Caco-2 (cell line): ENCODE measurements around the gene MAP9. TPM values are rescaled to one million over a fixed set of nuclear protein-coding genes. Genes with fewer than 3 reads are reported as not detected.

Experiments
- BruUV-seq: library from RNA; stranded (reverse); fragments of 400-500 nt; replicated peaks from 2 replicates; lab custom pipeline; 2021; lab: Mats Ljungman, UMichigan
- CTCF ChIA-PET: fragments of 300-600 bp; sonication (Branson Sonifier 250); formaldehyde crosslinking; loops from one replicate; lab custom pipeline; 2022; ENCODE audit warnings: antibody characterized with exemption; lab: Charles Lee
- POLR2A ChIA-PET: fragments of 300-600 bp; sonication (Branson Sonifier 250); formaldehyde crosslinking; loops from one replicate; lab custom pipeline; 2022; ENCODE audit warnings: antibody characterized with exemption; lab: Charles Lee
- DNase-seq, 2 experiments: peaks; one replicate each; pipeline versions ENCODE4 v3.0.0 to v3.0.0-alpha.2; 2020 to 2022
- H3K27me3 ChIP-seq: replicated peaks from 2 replicates; pipeline ENCODE4 v1.6.0; 2011; ENCODE audit warnings: low read length; ENCODE audit not compliant: control insufficient read depth, insufficient read depth
- H3K36me3 ChIP-seq: 2 replicates; pipeline ENCODE4 v1.5.1; 2011; ENCODE audit warnings: low read length; ENCODE audit not compliant: control insufficient read depth, insufficient read depth
- H3K4me1 ChIP-seq: fragments of 250-450 bp; sonication (Bioruptor Pico); 2 replicates; pipeline ENCODE4 v1.5.1; 2020; ENCODE audit warnings: mild to moderate bottlenecking
- H3K4me3 ChIP-seq: 2 replicates; pipeline ENCODE4 v1.5.1; 2011; ENCODE audit warnings: low read depth, mild to moderate bottlenecking, control low read depth, low read length
- H3K9me3 ChIP-seq: fragments of 250-450 bp; sonication (Bioruptor Pico); 2 replicates; pipeline ENCODE4 v1.5.1; 2020; ENCODE audit warnings: mild to moderate bottlenecking, moderate library complexity
- H3K27ac Mint-ChIP-seq: one replicate; pipeline ENCODE4 v1.8.0; 2022; ENCODE audit warnings: mixed read lengths; ENCODE audit not compliant: unreplicated experiment
- H3K27me3 Mint-ChIP-seq: one replicate; pipeline ENCODE4 v1.8.0; 2022; ENCODE audit warnings: mixed read lengths; ENCODE audit not compliant: insufficient read depth, unreplicated experiment
- H3K36me3 Mint-ChIP-seq: one replicate; pipeline ENCODE4 v1.8.0; 2022; ENCODE audit warnings: mild to moderate bottlenecking, mixed read lengths; ENCODE audit not compliant: insufficient read depth, unreplicated experiment
- H3K4me1 Mint-ChIP-seq: one replicate; pipeline ENCODE4 v1.8.0; 2022; ENCODE audit warnings: low read depth, mixed read lengths; ENCODE audit not compliant: unreplicated experiment
- H3K4me3 Mint-ChIP-seq: one replicate; pipeline ENCODE4 v1.8.0; 2022; ENCODE audit warnings: mild to moderate bottlenecking, moderate library complexity, mixed read lengths; ENCODE audit not compliant: unreplicated experiment
- H3K9me3 Mint-ChIP-seq: one replicate; pipeline ENCODE4 v1.8.0; 2022; ENCODE audit warnings: mixed read lengths; ENCODE audit not compliant: unreplicated experiment
- CTCF ChIP-seq, 2 experiments: fragments of 200-600 bp in 1 of 2; IDR thresholded peaks; 1 replicate in 1 of 2; 2 replicates in 1 of 2; pipeline versions ENCODE4 v1.5.1 to v1.8.0; 2011 to 2022; ENCODE audit warnings: antibody characterized with exemption in 1 of 2, control low read depth in 1 of 2, inconsistent platforms in 1 of 2, low read depth in 1 of 2, low read length in 1 of 2, mild to moderate bottlenecking in 1 of 2, moderate library complexity in 1 of 2; ENCODE audit not compliant: insufficient read depth in 1 of 2, severe bottlenecking in 1 of 2, unreplicated experiment in 1 of 2
- intact Hi-C: fragments of 100-400 bp; cut with micrococcal nuclease; formaldehyde crosslinking; loops from one replicate; pipeline ENCODE4 v1.10.0; 2022; ENCODE audit not compliant: unreplicated experiment
- total RNA-seq: library from RNA; stranded (reverse); gene quantifications from 2 replicates; pipeline ENCODE4 v1.2.3, GENCODE V29; 2022

Gene MAP9
- total RNA-seq, 1 experiment from 2014 or later: not detected

GRCh38 chr4:155353923-155354540, 22.7 kb downstream of the MAP9 start:
- Histone ChIP-seq H3K4me1 (no peaks in the 10 kb centered on the region), H3K9me3 (no peaks in the 10 kb centered on the region), H3K4me3 (no peak overlapping the region), H3K27me3 (no peaks in the 10 kb centered on the region), H3K36me3 (no peaks in the 10 kb centered on the region)
- POLR2A ChIA-PET: no interaction called here
- no TSS peak for BruUV-seq
- no peak overlapping the region for H3K27ac Mint-ChIP-seq
- H3K4me1 Mint-ChIP-seq: peaks cover 2% of the 10 kb centered on the region
- H3K36me3 Mint-ChIP-seq: no peaks in the 10 kb centered on the region
- CTCF ChIA-PET: no interaction called here
- intact Hi-C loops: loop anchor here (1.0 to 10.0 kb wide), 6 partner anchors 109 to 547 kb away; no protein-coding TSS in a partner anchor
- H3K9me3 Mint-ChIP-seq: no peaks in the 10 kb centered on the region
- peak; percentile 59 to 71 for DNase-seq
- no peak overlapping the region for H3K4me3 Mint-ChIP-seq
- H3K27me3 Mint-ChIP-seq: peaks cover 5% of the 10 kb centered on the region
- TF ChIP-seq CTCF (IDR thresholded peaks at IDR 0.05; ENCODE audit: insufficient read depth in 1 of 2, low read depth in 1 of 2, low read length in 1 of 2, severe bottlenecking in 1 of 2, unreplicated experiment in 1 of 2): peak; percentile 80 to 84

- H3K9me3 Mint-ChIP-seq: no peaks in the 10 kb centered on the region
- no peak for TF ChIP-seq CTCF (IDR thresholded peaks at IDR 0.05; ENCODE audit: insufficient read depth in 1 of 2, low read depth in 1 of 2, low read length in 1 of 2, severe bottlenecking in 1 of 2, unreplicated experiment in 1 of 2)
- ChIA-PET POLR2A (no interaction called here), CTCF (no interaction called here)
- no peak for DNase-seq
- Histone ChIP-seq H3K36me3 (no peaks in the 10 kb centered on the region), H3K4me3 (no peak overlapping the region), H3K4me1 (peaks cover 11% of the 10 kb centered on the region; the same call in 1 of the 2 replicates), H3K27me3 (no peaks in the 10 kb centered on the region), H3K9me3 (peaks cover 27% of the 10 kb centered on the region)
- no peak overlapping the region for H3K27ac Mint-ChIP-seq
- no peak overlapping the region for H3K4me3 Mint-ChIP-seq
- H3K36me3 Mint-ChIP-seq: peaks cover 5% of the 10 kb centered on the region
- BruUV-seq: no TSS peak
- intact Hi-C loops: no loop called here
- H3K4me1 Mint-ChIP-seq: no peaks in the 10 kb centered on the region
- H3K27me3 Mint-ChIP-seq: no peaks in the 10 kb centered on the region
Observed at GRCh38 chr4:155342142-155342541, 34.6 kb downstream of the MAP9 start.

- no peak overlapping the region for H3K4me3 Mint-ChIP-seq
- H3K9me3 ChIP-seq: peaks cover 27% of the 10 kb centered on the region
- peaks cover 11% of the 10 kb centered on the region; the same call in 1 of the 2 replicates for H3K4me1 ChIP-seq
- H3K36me3 ChIP-seq: no peaks in the 10 kb centered on the region
- no peak for DNase-seq
- H3K27ac Mint-ChIP-seq: no peak overlapping the region
- no peak for TF ChIP-seq CTCF (IDR thresholded peaks at IDR 0.05; ENCODE audit: insufficient read depth in 1 of 2, low read depth in 1 of 2, low read length in 1 of 2, severe bottlenecking in 1 of 2, unreplicated experiment in 1 of 2)
- no peaks in the 10 kb centered on the region for H3K27me3 ChIP-seq
- no peaks in the 10 kb centered on the region for H3K4me1 Mint-ChIP-seq
- peaks cover 5% of the 10 kb centered on the region for H3K36me3 Mint-ChIP-seq
- peaks cover 18% of the 10 kb centered on the region for H3K9me3 Mint-ChIP-seq
- H3K4me3 ChIP-seq: no peak overlapping the region
- CTCF ChIA-PET: no interaction called here
- no TSS peak for BruUV-seq
- intact Hi-C loops: no loop called here
- POLR2A ChIA-PET: no interaction called here
- H3K27me3 Mint-ChIP-seq: no peaks in the 10 kb centered on the region
Observed at GRCh38 chr4:155339999-155340398, 36.8 kb downstream of the MAP9 start.
